ENCODE results near the gene TMEM220.

DNA sequence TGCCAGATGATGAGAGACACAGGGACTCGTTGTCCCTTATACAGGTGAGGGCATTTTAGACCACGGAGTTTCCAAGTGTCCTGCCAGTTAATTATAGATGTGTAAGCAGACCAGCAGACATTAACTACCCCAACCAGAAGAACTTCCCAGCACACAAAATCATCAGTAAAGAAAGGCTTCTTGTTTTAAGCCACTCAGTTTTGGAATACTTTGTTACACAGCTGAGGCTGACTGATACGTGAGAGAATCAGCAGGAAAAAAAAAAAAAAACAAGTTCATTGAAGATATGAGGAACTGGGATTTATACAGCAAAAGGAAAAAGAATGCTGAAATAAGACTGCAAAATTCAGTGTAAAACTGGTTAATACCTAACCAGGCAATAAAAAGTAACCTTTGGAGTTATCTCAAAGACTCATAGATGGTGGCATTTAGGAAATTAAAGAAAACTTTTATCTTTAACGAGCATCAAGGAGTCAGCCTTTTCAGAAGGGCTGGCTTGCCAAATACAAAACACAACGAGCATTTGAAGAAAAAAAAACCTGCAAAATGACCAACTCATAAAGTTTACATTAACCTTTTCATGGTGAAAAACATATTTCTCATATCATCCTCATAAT is 46.0 kb upstream of the TMEM220 start:
- TF ChIP-seq POLR2AphosphoS5 (IDR thresholded peaks at IDR 0.05; ENCODE audit: low read depth) (no peak), CTCF (conservative IDR thresholded peaks at IDR 0.05; ENCODE audit: low read depth in 2 of 2) (no peak), EZH2phosphoT487 (IDR thresholded peaks at IDR 0.05; ENCODE audit: unreplicated experiment) (no peak)
- TF ChIP-seq, protein P1, sequence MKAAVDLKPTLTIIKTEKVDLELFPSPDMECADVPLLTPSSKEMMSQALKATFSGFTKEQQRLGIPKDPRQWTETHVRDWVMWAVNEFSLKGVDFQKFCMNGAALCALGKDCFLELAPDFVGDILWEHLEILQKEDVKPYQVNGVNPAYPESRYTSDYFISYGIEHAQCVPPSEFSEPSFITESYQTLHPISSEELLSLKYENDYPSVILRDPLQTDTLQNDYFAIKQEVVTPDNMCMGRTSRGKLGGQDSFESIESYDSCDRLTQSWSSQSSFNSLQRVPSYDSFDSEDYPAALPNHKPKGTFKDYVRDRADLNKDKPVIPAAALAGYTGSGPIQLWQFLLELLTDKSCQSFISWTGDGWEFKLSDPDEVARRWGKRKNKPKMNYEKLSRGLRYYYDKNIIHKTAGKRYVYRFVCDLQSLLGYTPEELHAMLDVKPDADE (IDR thresholded peaks at IDR 0.05): no peak

All from GM23338 (cell line).